B cell (primary cell): ENCODE data around the gene CHD5. TPM values are rescaled to one million over a fixed set of nuclear protein-coding genes. Genes with fewer than 3 reads are reported as not detected.

Source experiments
- ATAC-seq: fragments of 200-7000 bp; cut with Tn5 transposase; one replicate; pipeline ENCODE4 v1.10.0; 2021; ENCODE audit warnings: low read depth, mild to moderate bottlenecking, moderate number of reproducible peaks, moderate library complexity
- CTCF ChIA-PET: fragments of 350-600 bp; sonication (Branson Sonifier 250); formaldehyde crosslinking; loops from one replicate; lab custom pipeline; 2021; ENCODE audit warnings: antibody characterized with exemption, inconsistent platforms; lab: Charles Lee
- POLR2A ChIA-PET: fragments of 350-600 bp; sonication (Branson Sonifier 250); formaldehyde crosslinking; loops from one replicate; lab custom pipeline; 2021; ENCODE audit warnings: antibody characterized with exemption; lab: Charles Lee
- DNase-seq: peaks from one replicate; pipeline ENCODE4 v3.0.0; 2013
- H2AFZ ChIP-seq: 2 replicates; pipeline ENCODE4 v1.6.1; 2012; ENCODE audit warnings: mild to moderate bottlenecking, low read depth, low read length; ENCODE audit not compliant: insufficient read depth, poor library complexity, severe bottlenecking
- H3K27ac ChIP-seq, 2 donors: 1 replicate in 1 of 2; 2 replicates in 1 of 2; pipeline ENCODE4 v1.5.1; 2012 to 2013; ENCODE audit warnings: low read length in 2 of 2, mild to moderate bottlenecking in 2 of 2, moderate library complexity in 1 of 2
- H3K27me3 ChIP-seq, 4 experiments: fragments of 200-600 bp in 1 of 4; sonication (generic) in 1 of 4; replicated peaks in 1 of 4; 1 replicate in 2 of 4; 2 replicates in 2 of 4; pipeline versions ENCODE4 v1.6.1 to v1.7.0; 2013 to 2016; ENCODE audit warnings: low read length in 3 of 4, mild to moderate bottlenecking in 2 of 4, mixed read lengths in 1 of 4, moderate library complexity in 1 of 4; ENCODE audit not compliant: insufficient read depth in 4 of 4, control insufficient read depth in 3 of 4; ENCODE audit errors: control extremely low read depth in 1 of 4
- H3K36me3 ChIP-seq, 2 experiments: replicated peaks in 1 of 2; 1 replicate in 1 of 2; 2 replicates in 1 of 2; pipeline versions ENCODE4 v1.6.1 to v1.7.1; 2013; ENCODE audit warnings: low read length in 1 of 2; ENCODE audit not compliant: insufficient read depth in 2 of 2, control insufficient read depth in 1 of 2; ENCODE audit errors: control extremely low read depth in 1 of 2, extremely low read depth in 1 of 2
- H3K4me1 ChIP-seq, 2 donors: fragments of 200-600 bp in 1 of 2; sonication (generic) in 1 of 2; 1 replicate in 1 of 2; 2 replicates in 1 of 2; pipeline versions ENCODE4 v1.5.1 to v1.6.1; 2013 to 2017; ENCODE audit warnings: low read length in 2 of 2; ENCODE audit not compliant: control insufficient read depth in 2 of 2, insufficient read depth in 2 of 2
- H3K4me2 ChIP-seq: replicated peaks from 2 replicates; pipeline ENCODE3; 2012; ENCODE audit warnings: mild to moderate bottlenecking, low read depth, low read length; ENCODE audit not compliant: poor library complexity, severe bottlenecking
- H3K4me3 ChIP-seq, 5 experiments: fragments of 200-600 bp in 1 of 5; sonication (generic) in 1 of 5; 1 replicate in 3 of 5; 2 replicates in 2 of 5; pipeline versions ENCODE4 v1.5.1 to v1.7.0; 2011 to 2016; ENCODE audit warnings: low read length in 4 of 5, mild to moderate bottlenecking in 4 of 5, low read depth in 2 of 5, control low read depth in 1 of 5, moderate library complexity in 1 of 5; ENCODE audit not compliant: insufficient read depth in 1 of 5; ENCODE audit errors: control extremely low read depth in 1 of 5, extremely low read depth in 1 of 5
- H3K79me2 ChIP-seq: fragments of 200-600 bp; sonication (generic); one replicate; pipeline ENCODE4 v1.6.0; 2016; ENCODE audit warnings: low read length; ENCODE audit not compliant: control insufficient read depth, insufficient read depth
- H3K9ac ChIP-seq: fragments of 200-600 bp; sonication (generic); 2 replicates; pipeline ENCODE4 v1.6.1; 2017; ENCODE audit warnings: mild to moderate bottlenecking, low read length, moderate library complexity
- H3K9me3 ChIP-seq, 3 donors: one replicate each; pipeline versions ENCODE4 v1.6.1 to v1.7.1; 2013; ENCODE audit warnings: low read length in 2 of 3; ENCODE audit not compliant: control insufficient read depth in 2 of 3, insufficient read depth in 1 of 3; ENCODE audit errors: control extremely low read depth in 1 of 3
- H4K20me1 ChIP-seq: 2 replicates; pipeline ENCODE4 v1.6.0; 2012; ENCODE audit warnings: mild to moderate bottlenecking, low read length; ENCODE audit not compliant: insufficient read depth, control insufficient read depth, poor library complexity, severe bottlenecking
- H3K27ac Mint-ChIP-seq: one replicate; pipeline ENCODE4 v1.8.0; 2021; ENCODE audit warnings: mixed read lengths
- H3K27me3 Mint-ChIP-seq: one replicate; pipeline ENCODE4 v1.8.0; 2021; ENCODE audit warnings: mixed read lengths
- H3K4me1 Mint-ChIP-seq: one replicate; pipeline ENCODE4 v1.8.0; 2021; ENCODE audit warnings: mixed read lengths
- H3K4me3 Mint-ChIP-seq: one replicate; pipeline ENCODE4 v1.8.0; 2021; ENCODE audit warnings: mixed read lengths
- H3K9me3 Mint-ChIP-seq: one replicate; pipeline ENCODE4 v1.8.0; 2022; ENCODE audit warnings: mixed read lengths; ENCODE audit not compliant: insufficient read depth
- CTCF ChIP-seq: fragments of 200-600 bp; IDR thresholded peaks from one replicate; pipeline ENCODE4 v1.8.0; 2022; ENCODE audit warnings: antibody characterized with exemption, mild to moderate bottlenecking
- EZH2 ChIP-seq: IDR thresholded peaks from 2 replicates; pipeline ENCODE4 v1.6.1; 2012; ENCODE audit warnings: borderline replicate concordance, low read depth, mild to moderate bottlenecking, moderate library complexity, low read length; ENCODE audit not compliant: insufficient read depth, poor library complexity, severe bottlenecking
- WGBS: methylation state at CpG from one replicate; pipeline ENCODE4 v1.1.5; 2013; ENCODE audit warnings: missing lambda C conversion rate; ENCODE audit not compliant: insufficient coverage; 5-methylcytosine and 5-hydroxymethylcytosine counted together
- intact Hi-C: fragments of 100-400 bp; cut with micrococcal nuclease; formaldehyde crosslinking; loops from one replicate; pipeline ENCODE4 v1.10.0; 2022
- polyA plus RNA-seq: library from polyadenylated mRNA; depleted of rRNA; stranded (reverse); fragments of >200 nt; gene quantifications from 2 replicates; pipeline ENCODE4 v1.2.3, GENCODE V29; 2012
- total RNA-seq, 2 donors: library from RNA; stranded (reverse); fragments of 120-200 nt in 1 of 2; gene quantifications; 1 replicate in 1 of 2; 2 replicates in 1 of 2; pipeline versions ENCODE4 v1.2.3 to v1.2.4, GENCODE V29; 2013 to 2022

CHD5 gene
- total and polyA plus RNA-seq, 2 donors (not counting 1 experiment from before 2014, with no cell fraction given) = 0.18 to 0.20 TPM

- H3K4me3 ChIP-seq = no peak overlapping the region
- no peaks in the 10 kb centered on the region for H4K20me1 ChIP-seq
- H3K9me3 Mint-ChIP-seq = no peaks in the 10 kb centered on the region
- no peak overlapping the region for H3K27ac ChIP-seq
- ATAC-seq = no peak
- H3K4me3 Mint-ChIP-seq = no peak overlapping the region
- H3K79me2 ChIP-seq = no peaks in the 10 kb centered on the region
- 95% methylated on average over 26 of the region's 29 CpGs for WGBS
- H3K27me3 ChIP-seq = peaks cover 0 to 43% (median 14%) of the 10 kb centered on the region in 4 experiments
- no peak overlapping the region for H3K9ac ChIP-seq
- H2AFZ ChIP-seq = no peak overlapping the region
- H3K27ac Mint-ChIP-seq = no peak overlapping the region
- TF ChIP-seq EZH2 (no peak), CTCF (no peak)
- intact Hi-C loops = no loop called here
- ChIA-PET CTCF (interaction anchor here (1.4 kb wide), 1 partner anchor 36 kb away, joined by 4 read pairs; no protein-coding TSS in a partner anchor), POLR2A (no interaction called here)
- H3K4me1 ChIP-seq = peaks cover 34 to 41% of the 10 kb centered on the region in 2 donors
- H3K36me3 ChIP-seq = no peaks in the 10 kb centered on the region
- H3K9me3 ChIP-seq = peaks cover 0 to 11% (median 0%) of the 10 kb centered on the region in 3 donors
- peaks cover 27% of the 10 kb centered on the region for H3K4me1 Mint-ChIP-seq
- H3K27me3 Mint-ChIP-seq = peaks cover 34% of the 10 kb centered on the region
- no peak overlapping the region for H3K4me2 ChIP-seq
- DNase-seq = no peak
These were observed 30.7 kb upstream of the CHD5 start for GRCh38 chr1:6210591-6211355.
